HG03521 (cell line): ENCODE measurements around the gene HSD11B1.

Source experiments
- ATAC-seq: cut with Tn5 transposase; IDR thresholded peaks from one replicate; pipeline ENCODE4 v1.9.1; 2021; ENCODE audit warnings: mild to moderate bottlenecking, moderate library complexity; ENCODE audit not compliant: unreplicated experiment

The HSD11B1 gene

GRCh38 chr1:209704584-209704983 is at the start of gene HSD11B1:
Gene HSD11B1, plus strand, starts transcription at chr1:209704846. Its CDS starts 97 bp downstream, at chr1:209704943.
- ATAC-seq, result no peak

- no peak for ATAC-seq
Observed at GRCh38 chr1:209655411-209656231, 49.0 kb upstream of the HSD11B1 start.

GRCh38 chr1:209657140-209657879 is 47.3 kb upstream of the HSD11B1 start:
- ATAC-seq, result no peak

- ATAC-seq, result no peak
Observed at GRCh38 chr1:209657918-209658317, 46.7 kb upstream of the HSD11B1 start.

GRCh38 chr1:209659909-209660308 is 44.7 kb upstream of the HSD11B1 start:
- peak; percentile 74 for ATAC-seq

GRCh38 chr1:209661071-209661470 is 43.6 kb upstream of the HSD11B1 start:
- no peak for ATAC-seq

GRCh38 chr1:209662879-209663327 is 41.7 kb upstream of the HSD11B1 start:
- ATAC-seq, result no peak

- ATAC-seq, result no peak
Observed at GRCh38 chr1:209667103-209667502, 37.5 kb upstream of the HSD11B1 start.

GRCh38 chr1:209667708-209668107 is 36.9 kb upstream of the HSD11B1 start:
- ATAC-seq, result no peak

- ATAC-seq, result no peak
Observed at GRCh38 chr1:209670441-209671082, 34.1 kb upstream of the HSD11B1 start.

- peak; percentile 84 for ATAC-seq
Observed at GRCh38 chr1:209672705-209673630, 31.7 kb upstream of the HSD11B1 start.

GRCh38 chr1:209673631-209674417 is 30.8 kb upstream of the HSD11B1 start:
- ATAC-seq, result no peak

GRCh38 chr1:209674957-209675564 is 29.6 kb upstream of the HSD11B1 start, which contains the start of gene G0S2:
Gene G0S2, plus strand, starts transcription at chr1:209675412. Its CDS starts 273 bp downstream, at chr1:209675685.
- ATAC-seq, result no peak

GRCh38 chr1:209675565-209676154 is 29.0 kb upstream of the HSD11B1 start:
- no peak for ATAC-seq

GRCh38 chr1:209678981-209679539 is 25.6 kb upstream of the HSD11B1 start:
- ATAC-seq, result no peak

GRCh38 chr1:209685821-209686220 is 18.8 kb upstream of the HSD11B1 start:
- ATAC-seq, result no peak

GRCh38 chr1:209686322-209686721 is 18.3 kb upstream of the HSD11B1 start:
- ATAC-seq, result no peak

- no peak for ATAC-seq
Observed at GRCh38 chr1:209688746-209689234, 15.9 kb upstream of the HSD11B1 start.
